Activated T-helper 9 cell treated with anti-CD3 and anti-CD28 coated beads, Interleukin-2, amount 50 U/mL, for 16 hours (primary cell): Measurements from ENCODE around the gene RASA4B.
"Not testable (repeated sequence)": the region's sequence is repeated elsewhere in the genome, so short reads cannot be mapped to it uniquely, and the experiment has no call there.

Experiments
- DNase-seq: peaks from one replicate; pipeline ENCODE4 v3.0.0-alpha.2; 2020; ENCODE audit warnings: low read depth

The RASA4B gene

GRCh38 chr7:102511860-102512522 lies 5.6 kb downstream of the RASA4B start:
- DNase-seq: not testable (repeated sequence)

GRCh38 chr7:102510575-102510974 lies 7.0 kb downstream of the RASA4B start:
- not testable (repeated sequence) for DNase-seq

- DNase-seq: not testable (repeated sequence)
Measured at GRCh38 chr7:102507410-102508088, 10.0 kb downstream of the RASA4B start.

GRCh38 chr7:102505298-102506185 lies 12.0 kb downstream of the RASA4B start:
- DNase-seq: not testable (repeated sequence)

GRCh38 chr7:102503141-102503540 lies 14.4 kb downstream of the RASA4B start:
- DNase-seq: not testable (repeated sequence)

GRCh38 chr7:102498321-102498720 lies 19.3 kb downstream of the RASA4B start:
- DNase-seq: not testable (repeated sequence)

- not testable (repeated sequence) for DNase-seq
Measured at GRCh38 chr7:102497308-102497707, 20.3 kb downstream of the RASA4B start.

GRCh38 chr7:102496861-102497260 lies 20.7 kb downstream of the RASA4B start:
- DNase-seq: not testable (repeated sequence)

- DNase-seq: not testable (repeated sequence)
Measured at GRCh38 chr7:102494473-102495149, 23.0 kb downstream of the RASA4B start.

GRCh38 chr7:102494026-102494425 lies 23.6 kb downstream of the RASA4B start:
- DNase-seq: not testable (repeated sequence)

- DNase-seq: not testable (repeated sequence)
Measured at GRCh38 chr7:102493220-102493935, 24.2 kb downstream of the RASA4B start.

GRCh38 chr7:102490529-102491075 lies 27.0 kb downstream of the RASA4B start:
- not testable (repeated sequence) for DNase-seq

- not testable (repeated sequence) for DNase-seq
Measured at GRCh38 chr7:102484317-102484716, 33.3 kb downstream of the RASA4B start.

- DNase-seq: not testable (repeated sequence)
Measured at GRCh38 chr7:102481962-102482361, 35.6 kb downstream of the RASA4B start.

GRCh38 chr7:102479982-102480637 lies 37.5 kb downstream of the RASA4B start:
- not testable (repeated sequence) for DNase-seq

GRCh38 chr7:102479209-102479584 lies 38.4 kb downstream of the RASA4B start:
- DNase-seq: not testable (repeated sequence)

GRCh38 chr7:102478314-102479208 lies 39.0 kb downstream of the RASA4B start, which contains the start of gene POLR2J:
TSS of gene POLR2J (minus strand) at chr7:102478922. CDS start at chr7:102478860, 62 bp downstream.
- peak; percentile 97 for DNase-seq

- not testable (repeated sequence) for DNase-seq
Measured at GRCh38 chr7:102474736-102475435, 42.7 kb downstream of the RASA4B start.
